Neural progenitor cell (in vitro differentiated cells): ENCODE measurements around the gene MAPK8.

Experiments used
- CTCF ChIP-seq: fragments of 200-600 bp; sonication (generic); IDR thresholded peaks from 2 replicates; pipeline ENCODE4 v1.5.1; 2017; ENCODE audit warnings: antibody characterized with exemption, mild to moderate bottlenecking
- EZH2 ChIP-seq: fragments of 200-600 bp; sonication (generic); IDR thresholded peaks from 2 replicates; pipeline ENCODE4 v1.6.1; 2017; ENCODE audit warnings: antibody characterized with exemption, mild to moderate bottlenecking, moderate library complexity
- EZH2phosphoT487 ChIP-seq: fragments of 200-600 bp; sonication (generic); IDR thresholded peaks from 2 replicates; pipeline ENCODE4 v1.6.1; 2017; ENCODE audit warnings: antibody characterized with exemption

- TF ChIP-seq CTCF: no peak
- TF ChIP-seq EZH2: no peak
- TF ChIP-seq EZH2phosphoT487: no peak
Observed at GRCh38 chr10:48343921-48344598, 37.6 kb downstream of the MAPK8 start.
